DOHH2 (cell line): ENCODE measurements around the gene SMC1B.

ENCODE experiments used
- EZH2phosphoT487 ChIP-seq: fragments of 200-600 bp; sonication (generic); IDR thresholded peaks from 2 replicates; pipeline ENCODE4 v1.6.1; 2017; ENCODE audit warnings: borderline replicate concordance, mild to moderate bottlenecking, antibody characterized with exemption, low read length, moderate library complexity, mixed read lengths
- TF ChIP-seq, protein P1 (sequence below): fragments of 200-600 bp; sonication (generic); IDR thresholded peaks from one replicate; pipeline ENCODE4 v1.5.1; 2014; ENCODE audit warnings: antibody characterized with exemption, mild to moderate bottlenecking, low read depth, low read length; ENCODE audit not compliant: poor library complexity, severe bottlenecking

DNA sequence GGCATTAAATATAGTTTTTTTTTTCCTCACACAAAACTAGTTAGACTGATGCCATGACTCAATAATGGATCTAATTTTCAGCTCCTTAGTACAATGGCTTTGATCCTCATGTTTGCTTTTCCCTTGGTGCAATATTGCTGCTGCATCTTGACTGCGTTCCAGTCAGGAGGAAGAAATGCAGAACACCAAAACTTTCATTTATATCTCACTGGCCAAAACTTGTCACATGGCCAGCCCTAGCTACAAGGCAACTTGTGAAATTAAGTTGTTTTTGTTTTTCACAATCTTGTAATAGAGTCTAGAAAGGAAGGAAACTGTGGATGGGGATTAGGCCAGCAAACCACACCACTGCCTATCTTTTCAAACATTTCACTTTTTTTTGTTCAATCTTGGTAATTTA, 36.7 kb downstream of the SMC1B start:
- TF ChIP-seq, protein P1, sequence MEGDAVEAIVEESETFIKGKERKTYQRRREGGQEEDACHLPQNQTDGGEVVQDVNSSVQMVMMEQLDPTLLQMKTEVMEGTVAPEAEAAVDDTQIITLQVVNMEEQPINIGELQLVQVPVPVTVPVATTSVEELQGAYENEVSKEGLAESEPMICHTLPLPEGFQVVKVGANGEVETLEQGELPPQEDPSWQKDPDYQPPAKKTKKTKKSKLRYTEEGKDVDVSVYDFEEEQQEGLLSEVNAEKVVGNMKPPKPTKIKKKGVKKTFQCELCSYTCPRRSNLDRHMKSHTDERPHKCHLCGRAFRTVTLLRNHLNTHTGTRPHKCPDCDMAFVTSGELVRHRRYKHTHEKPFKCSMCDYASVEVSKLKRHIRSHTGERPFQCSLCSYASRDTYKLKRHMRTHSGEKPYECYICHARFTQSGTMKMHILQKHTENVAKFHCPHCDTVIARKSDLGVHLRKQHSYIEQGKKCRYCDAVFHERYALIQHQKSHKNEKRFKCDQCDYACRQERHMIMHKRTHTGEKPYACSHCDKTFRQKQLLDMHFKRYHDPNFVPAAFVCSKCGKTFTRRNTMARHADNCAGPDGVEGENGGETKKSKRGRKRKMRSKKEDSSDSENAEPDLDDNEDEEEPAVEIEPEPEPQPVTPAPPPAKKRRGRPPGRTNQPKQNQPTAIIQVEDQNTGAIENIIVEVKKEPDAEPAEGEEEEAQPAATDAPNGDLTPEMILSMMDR: no peak
- no peak for TF ChIP-seq EZH2phosphoT487
